Measurements from ENCODE around the gene KLF2.

KLF2 gene

DNA sequence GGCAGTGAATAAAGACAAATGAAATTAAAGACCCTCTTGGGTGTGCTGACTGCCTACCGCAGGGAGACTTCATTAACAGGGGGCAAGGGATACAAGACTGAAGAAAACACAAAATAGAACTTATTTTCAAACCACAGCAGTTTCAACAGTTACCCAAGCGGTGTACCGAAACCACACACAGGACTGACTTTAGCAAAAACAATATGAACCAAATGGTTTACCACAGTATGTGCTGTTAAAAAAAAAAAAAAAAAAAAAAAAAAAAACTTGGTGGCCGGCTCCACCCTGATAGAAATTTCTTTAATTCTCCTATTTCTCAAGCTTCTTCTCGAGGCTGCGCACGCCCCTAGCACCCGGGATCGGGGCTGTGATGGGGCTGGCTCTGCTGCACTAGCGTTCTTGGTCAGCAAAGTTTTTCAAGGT is 42.6 kb downstream of the KLF2 start:
- CTCF ChIA-PET = interaction anchor here (0.6 to 1.6 kb wide), 4 partner anchors 25 to 120 kb away, joined by 3 to 6 read pairs (median 3); no protein-coding TSS in a partner anchor
- peaks cover 17% of the 10 kb centered on the region for H3K27me3 Mint-ChIP-seq
- no peak overlapping the region for H3K4me3 Mint-ChIP-seq
- peaks cover 22% of the 10 kb centered on the region for H3K36me3 Mint-ChIP-seq
- H3K9me3 Mint-ChIP-seq = no peaks in the 10 kb centered on the region
- no peak overlapping the region for H3K27ac Mint-ChIP-seq
- H3K4me1 Mint-ChIP-seq = peaks cover 47% of the 10 kb centered on the region
- DNase-seq = peak; percentile 84

DNA sequence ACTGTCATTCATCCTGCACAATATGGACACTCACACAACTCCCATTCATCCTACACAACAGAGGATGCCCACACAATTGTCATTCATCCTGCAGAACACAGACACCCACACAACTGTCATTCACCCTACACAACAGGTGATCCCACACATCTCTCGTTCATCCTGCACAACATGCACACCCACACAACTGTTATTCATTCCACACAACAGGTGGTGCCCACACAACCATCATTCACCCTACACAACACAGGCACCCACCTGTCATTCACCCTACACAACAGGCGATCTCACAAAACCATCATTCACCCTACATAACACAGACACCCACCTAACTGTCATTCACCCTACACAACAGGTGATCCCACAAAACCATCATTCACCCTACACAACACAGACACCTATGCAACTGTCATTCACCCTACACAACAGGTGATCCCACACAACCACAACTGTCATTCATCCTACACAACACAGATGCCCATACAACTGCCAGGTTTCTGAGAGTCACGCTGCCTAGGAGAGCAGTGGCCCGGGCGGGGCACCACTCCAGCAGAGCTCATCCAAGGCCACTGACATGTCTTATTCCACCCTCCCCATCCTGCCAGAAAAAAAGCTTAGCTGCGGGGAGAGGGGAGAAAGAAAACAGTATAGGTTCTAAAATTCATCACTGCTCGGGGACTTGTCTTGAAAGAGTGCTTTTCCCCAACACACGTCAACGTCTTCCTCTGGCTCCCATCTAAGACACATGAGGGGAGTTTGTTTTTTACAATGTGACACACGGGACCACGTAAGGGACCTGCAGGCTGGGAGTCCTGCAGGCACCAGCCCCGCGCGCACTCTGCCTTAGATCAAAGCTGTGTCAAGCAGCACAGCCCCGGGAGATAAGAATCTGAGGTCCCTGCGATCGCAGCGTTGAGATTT is 44.0 kb downstream of the KLF2 start:
- no peaks in the 10 kb centered on the region for H3K9me3 Mint-ChIP-seq
- CTCF ChIA-PET = interaction anchor here (0.6 to 1.6 kb wide), 3 partner anchors 39 to 41 kb away, joined by 3 to 6 read pairs (median 4); no protein-coding TSS in a partner anchor
- H3K4me3 Mint-ChIP-seq = no peak overlapping the region
- DNase-seq = peak; percentile 90
- H3K4me1 Mint-ChIP-seq = peaks cover 35% of the 10 kb centered on the region
- H3K27ac Mint-ChIP-seq = no peak overlapping the region
- peaks cover 17% of the 10 kb centered on the region for H3K36me3 Mint-ChIP-seq
- H3K27me3 Mint-ChIP-seq = peaks cover 6% of the 10 kb centered on the region

DNA sequence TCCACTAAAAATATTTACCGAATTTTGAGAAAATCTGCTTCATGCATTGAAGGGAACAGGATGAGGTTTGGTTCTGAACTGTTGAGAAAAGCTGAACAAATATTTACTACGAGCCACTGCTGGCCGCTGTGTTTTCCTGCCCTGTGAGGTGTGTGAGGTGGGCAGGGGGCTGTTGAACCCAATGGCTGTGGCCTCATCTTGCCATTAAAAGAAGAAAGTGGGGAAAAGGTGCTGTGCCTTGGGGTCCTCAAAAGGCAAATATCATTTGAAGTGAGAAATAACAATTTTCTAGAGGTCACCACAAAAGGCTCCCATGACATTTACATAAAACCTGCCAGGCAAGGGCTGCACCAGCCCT is 44.7 kb downstream of the KLF2 start:
- peaks cover 2% of the 10 kb centered on the region for H3K27me3 Mint-ChIP-seq

DNA sequence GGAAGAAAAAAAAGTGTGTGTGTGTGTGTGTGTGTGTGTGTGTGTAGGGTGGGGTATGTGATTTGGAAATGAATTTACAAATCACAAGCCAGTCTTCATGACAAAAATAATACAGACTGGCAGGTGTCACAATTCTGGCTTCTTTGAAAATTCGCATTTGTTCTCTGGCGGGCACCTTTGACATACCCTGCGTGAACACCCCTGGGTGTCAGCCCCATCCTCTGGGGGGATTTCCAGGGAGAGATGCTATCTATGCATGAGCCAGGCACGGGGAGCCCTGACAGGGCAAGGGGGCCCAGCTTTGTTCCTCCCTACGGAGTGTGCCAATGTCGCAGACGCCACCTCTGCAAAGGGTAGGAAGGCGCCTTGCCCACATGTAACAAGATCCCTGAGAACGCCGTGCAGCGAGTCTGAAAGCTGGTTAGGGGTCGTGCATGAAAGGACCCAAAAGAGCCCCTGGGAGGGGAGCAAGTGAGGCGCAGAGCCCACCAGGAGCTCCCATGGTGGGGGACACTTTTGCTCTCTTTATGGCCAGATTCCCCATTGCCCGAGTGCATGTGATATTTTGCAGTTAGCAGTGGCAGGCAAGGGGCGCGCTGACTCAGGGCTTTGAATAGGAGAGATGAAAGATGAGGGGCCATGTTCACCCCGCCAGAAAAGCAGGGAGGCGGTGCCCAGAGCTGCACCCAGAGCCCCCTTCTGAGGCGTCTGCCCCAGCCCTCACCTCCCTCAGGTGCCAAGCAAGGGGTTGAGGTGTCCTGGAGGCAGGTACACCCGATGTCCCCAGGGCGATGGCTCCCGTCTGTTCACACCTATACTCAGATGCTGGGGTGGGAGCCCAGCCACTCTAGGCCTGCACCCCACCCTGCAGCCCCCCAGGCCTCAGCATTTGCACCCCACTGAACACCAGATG is 45.3 kb downstream of the KLF2 start:
- Mint-ChIP-seq H3K4me3 (no peak overlapping the region), H3K27me3 (no peaks in the 10 kb centered on the region), H3K4me1 (peaks cover 24% of the 10 kb centered on the region), H3K36me3 (peaks cover 27% of the 10 kb centered on the region), H3K9me3 (no peaks in the 10 kb centered on the region), H3K27ac (no peak overlapping the region)
- peak; percentile 72 for DNase-seq
- CTCF ChIA-PET = interaction anchor here (0.7 to 1.6 kb wide), 3 partner anchors 13 to 42 kb away, joined by 3 to 6 read pairs (median 3); no protein-coding TSS in a partner anchor

More for the DNA sequence above, 44.7 kb downstream of the KLF2 start:
- CTCF ChIA-PET = interaction anchor here (0.7 to 1.6 kb wide), 2 partner anchors 39 to 41 kb away, joined by 3 to 6 read pairs; no protein-coding TSS in a partner anchor
- H3K36me3 Mint-ChIP-seq = peaks cover 21% of the 10 kb centered on the region
- H3K4me3 Mint-ChIP-seq = no peak overlapping the region
- no peak overlapping the region for H3K27ac Mint-ChIP-seq
- DNase-seq = no peak
- H3K4me1 Mint-ChIP-seq = peaks cover 29% of the 10 kb centered on the region
- H3K9me3 Mint-ChIP-seq = no peaks in the 10 kb centered on the region

DNA sequence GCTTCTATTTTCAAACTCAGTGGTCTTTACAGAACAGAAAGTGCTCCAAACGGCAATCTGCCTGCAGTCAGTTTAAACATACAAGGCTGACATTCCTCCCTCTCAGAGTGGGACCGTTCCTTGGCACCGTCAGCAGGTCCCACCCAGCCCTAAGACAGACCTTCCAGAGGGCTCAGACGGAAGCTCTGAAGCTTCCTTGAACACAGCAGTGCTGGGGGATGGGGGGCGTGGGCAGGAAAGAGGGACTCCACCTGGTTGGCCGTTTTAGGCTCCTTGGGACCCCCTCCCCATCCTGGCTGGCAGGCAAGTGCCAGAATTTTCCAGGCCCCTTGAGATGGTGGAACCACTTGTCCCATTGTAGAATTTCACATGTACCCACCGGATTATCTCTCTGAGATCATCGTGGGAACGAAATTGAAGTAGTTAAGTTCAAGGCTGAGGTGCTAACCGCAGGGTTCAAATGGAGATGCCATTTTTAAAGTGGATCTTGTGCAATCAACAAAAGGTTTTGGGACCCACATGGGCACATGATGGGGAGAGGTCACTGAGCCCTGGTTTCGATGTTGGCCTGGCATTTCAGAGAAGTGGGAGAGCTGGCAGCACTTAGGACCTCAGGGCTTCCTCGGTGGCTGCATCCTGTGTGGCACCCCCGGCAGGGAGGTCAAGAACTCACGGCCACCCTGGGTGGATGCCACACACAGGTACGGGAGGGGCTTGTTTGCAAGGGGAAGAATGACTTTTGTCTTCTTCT is 46.2 kb downstream of the KLF2 start:
- Mint-ChIP-seq H3K4me1 (peaks cover 15% of the 10 kb centered on the region), H3K27ac (no peak overlapping the region), H3K9me3 (no peaks in the 10 kb centered on the region), H3K27me3 (no peaks in the 10 kb centered on the region), H3K36me3 (peaks cover 36% of the 10 kb centered on the region), H3K4me3 (no peak overlapping the region)
- CTCF ChIA-PET = interaction anchor here (0.7 to 4.4 kb wide), 6 partner anchors 11 to 125 kb away, joined by 3 to 37 read pairs (median 7); no protein-coding TSS in a partner anchor
- peak; percentile 61 for DNase-seq

DNA sequence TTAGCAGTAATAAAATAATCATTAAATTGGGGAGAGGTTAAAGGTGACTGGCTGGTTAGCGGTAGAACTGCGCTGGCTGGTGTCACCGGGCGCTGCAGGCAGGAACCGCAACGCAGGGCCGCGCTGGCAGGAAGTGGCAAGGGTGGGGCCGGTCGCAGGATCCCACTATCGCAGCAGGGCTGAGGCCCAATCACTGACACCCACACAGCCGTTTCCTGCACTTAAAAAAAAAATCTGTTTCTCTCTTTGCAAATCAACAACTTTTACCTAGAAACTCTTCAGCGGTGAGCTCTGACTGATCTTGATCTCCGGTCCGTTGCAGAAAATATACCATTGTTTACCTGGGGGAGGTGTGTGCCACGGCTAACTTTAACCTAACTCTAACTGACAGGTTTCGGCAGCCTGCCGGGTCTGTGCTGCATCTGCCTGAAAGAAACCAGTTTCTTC is 46.9 kb downstream of the KLF2 start:
- H3K9me3 Mint-ChIP-seq = no peaks in the 10 kb centered on the region
- CTCF ChIA-PET = interaction anchor here (0.7 to 4.4 kb wide), 5 partner anchors 11 to 126 kb away, joined by 3 to 37 read pairs (median 8); no protein-coding TSS in a partner anchor
- no peak overlapping the region for H3K27ac Mint-ChIP-seq
- peaks cover 41% of the 10 kb centered on the region for H3K36me3 Mint-ChIP-seq
- DNase-seq = peak; percentile 95
- H3K27me3 Mint-ChIP-seq = no peaks in the 10 kb centered on the region
- no peak overlapping the region for H3K4me3 Mint-ChIP-seq
- H3K4me1 Mint-ChIP-seq = peaks cover 7% of the 10 kb centered on the region

DNA sequence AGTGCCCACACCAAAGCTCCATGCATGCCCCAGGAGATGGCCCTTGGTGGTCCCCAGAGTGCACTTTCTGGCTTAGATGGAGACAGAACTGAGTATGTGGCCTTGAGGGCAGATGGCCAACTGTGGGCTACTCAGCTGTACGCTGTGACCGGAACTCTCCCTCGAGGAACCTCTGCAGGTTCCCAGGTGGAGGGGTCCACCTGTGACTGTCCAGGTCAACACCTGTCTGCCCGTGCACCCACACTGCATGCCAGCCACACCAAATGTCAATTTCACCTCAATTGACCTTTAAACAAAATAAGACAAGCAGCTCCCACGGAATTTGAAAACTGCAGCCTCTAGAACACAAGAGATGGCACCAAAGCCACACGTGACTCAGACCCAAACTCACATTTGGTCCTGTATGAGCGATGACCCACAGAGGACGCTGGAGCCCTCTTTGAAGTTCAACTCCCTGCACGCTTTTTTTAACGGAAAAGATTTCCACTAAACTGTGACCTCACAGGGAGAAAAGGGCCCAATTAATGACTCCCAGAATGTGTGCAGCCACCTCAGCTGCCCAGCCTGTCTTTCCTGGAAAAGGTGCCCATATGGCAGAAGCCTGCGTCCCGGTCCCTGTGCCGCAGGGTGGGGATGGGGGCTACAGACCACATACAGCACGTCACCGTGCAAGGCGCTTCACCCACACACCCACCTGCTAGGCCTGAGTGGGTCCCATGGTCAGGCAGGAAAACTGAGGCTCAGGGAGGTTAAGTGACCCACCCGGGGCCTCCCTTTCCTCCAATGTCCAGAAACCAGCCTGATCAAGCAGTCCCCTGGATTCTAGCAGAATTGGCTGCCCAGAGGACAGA is 47.7 kb downstream of the KLF2 start:
- no peak overlapping the region for H3K4me3 Mint-ChIP-seq
- H3K27me3 Mint-ChIP-seq = no peaks in the 10 kb centered on the region
- no peak overlapping the region for H3K27ac Mint-ChIP-seq
- DNase-seq = peak; percentile 38
- CTCF ChIA-PET = interaction anchor here (1.2 to 4.4 kb wide), 4 partner anchors 10 to 126 kb away, joined by 3 to 37 read pairs (median 9); no protein-coding TSS in a partner anchor
- H3K4me1 Mint-ChIP-seq = no peaks in the 10 kb centered on the region
- H3K9me3 Mint-ChIP-seq = no peaks in the 10 kb centered on the region
- H3K36me3 Mint-ChIP-seq = peaks cover 45% of the 10 kb centered on the region

DNA sequence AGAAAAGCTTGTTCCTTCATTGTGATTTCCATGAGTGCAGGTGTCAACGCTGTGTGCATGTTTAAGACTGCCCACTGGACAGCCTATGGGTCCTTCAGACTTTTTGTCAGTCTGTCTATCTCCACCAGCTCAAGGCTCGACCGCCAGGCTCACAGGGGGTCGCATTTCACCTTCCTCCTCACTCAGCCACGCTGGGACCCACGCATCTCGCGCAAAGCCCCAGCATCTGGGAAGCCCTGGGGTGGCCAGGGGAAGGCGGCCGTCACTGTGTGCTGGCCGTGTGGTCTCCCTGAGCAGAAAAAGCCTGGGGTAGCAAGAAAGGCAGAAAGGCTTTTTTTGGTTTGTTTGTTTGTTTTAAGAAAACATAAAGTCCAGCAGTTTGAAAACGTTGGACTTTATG is 48.5 kb downstream of the KLF2 start:
- Mint-ChIP-seq H3K9me3 (no peaks in the 10 kb centered on the region), H3K27ac (no peak overlapping the region), H3K27me3 (no peaks in the 10 kb centered on the region), H3K36me3 (peaks cover 53% of the 10 kb centered on the region), H3K4me1 (no peaks in the 10 kb centered on the region), H3K4me3 (no peak overlapping the region)
- DNase-seq = peak; percentile 19
- CTCF ChIA-PET = interaction anchor here (2.2 to 4.4 kb wide), 3 partner anchors 9 to 45 kb away, joined by 6 to 37 read pairs (median 8); no protein-coding TSS in a partner anchor

DNA sequence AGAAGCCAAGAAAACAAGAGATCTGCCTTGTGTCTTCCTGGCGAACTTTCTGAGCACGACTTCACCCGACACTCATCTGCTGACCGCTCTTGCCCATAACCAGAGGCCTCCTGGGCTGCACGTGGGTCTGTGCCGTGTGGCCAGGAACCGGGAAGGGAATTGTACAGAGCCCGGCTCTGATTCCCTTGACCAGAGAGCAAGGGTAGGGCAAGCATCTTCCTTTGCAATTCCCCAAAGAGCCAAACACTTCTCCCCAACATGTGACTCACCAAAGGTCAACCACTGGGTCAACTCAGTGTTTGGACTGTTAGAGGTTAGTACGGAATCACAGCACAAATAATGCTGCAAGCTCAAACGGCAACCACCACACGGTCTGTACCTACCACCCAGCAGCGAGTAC is 48.9 kb downstream of the KLF2 start:
- CTCF ChIA-PET = interaction anchor here (2.2 to 4.4 kb wide), 2 partner anchors 9 to 45 kb away, joined by 6 to 37 read pairs; no protein-coding TSS in a partner anchor
- Mint-ChIP-seq H3K4me3 (peak overlapping the region; percentile 58), H3K27me3 (no peaks in the 10 kb centered on the region), H3K4me1 (no peaks in the 10 kb centered on the region), H3K36me3 (peaks cover 56% of the 10 kb centered on the region), H3K9me3 (no peaks in the 10 kb centered on the region), H3K27ac (no peak overlapping the region)
- DNase-seq = peak; percentile 13

DNA sequence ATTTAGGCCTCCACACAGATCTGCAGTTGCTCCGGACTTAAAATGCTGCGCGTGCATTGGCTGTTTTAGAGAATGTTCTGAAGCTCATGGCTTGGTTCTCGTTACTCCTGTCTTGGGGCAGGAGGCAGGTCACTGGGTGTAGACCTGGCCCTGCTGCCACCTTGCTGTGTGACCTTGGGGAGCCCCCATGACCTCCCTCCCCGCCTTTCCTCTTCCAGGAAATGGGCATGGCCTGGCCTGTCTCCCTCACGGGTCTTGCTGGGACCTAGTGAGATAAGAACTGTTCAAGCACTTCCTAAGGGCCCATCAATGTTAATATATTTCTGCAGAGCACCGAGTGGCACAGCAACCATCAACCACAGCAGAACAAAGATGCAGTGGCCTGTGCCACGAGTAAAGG is 49.4 kb downstream of the KLF2 start:
- H3K27ac Mint-ChIP-seq = no peak overlapping the region
- H3K36me3 Mint-ChIP-seq = peaks cover 60% of the 10 kb centered on the region
- CTCF ChIA-PET = interaction anchor here (0.7 to 4.4 kb wide), 4 partner anchors 8 to 46 kb away, joined by 3 to 37 read pairs (median 4); no protein-coding TSS in a partner anchor
- H3K4me1 Mint-ChIP-seq = no peaks in the 10 kb centered on the region
- peak overlapping the region; percentile 58 for H3K4me3 Mint-ChIP-seq
- peak; percentile 40 for DNase-seq
- H3K9me3 Mint-ChIP-seq = no peaks in the 10 kb centered on the region
- no peaks in the 10 kb centered on the region for H3K27me3 Mint-ChIP-seq

DNA sequence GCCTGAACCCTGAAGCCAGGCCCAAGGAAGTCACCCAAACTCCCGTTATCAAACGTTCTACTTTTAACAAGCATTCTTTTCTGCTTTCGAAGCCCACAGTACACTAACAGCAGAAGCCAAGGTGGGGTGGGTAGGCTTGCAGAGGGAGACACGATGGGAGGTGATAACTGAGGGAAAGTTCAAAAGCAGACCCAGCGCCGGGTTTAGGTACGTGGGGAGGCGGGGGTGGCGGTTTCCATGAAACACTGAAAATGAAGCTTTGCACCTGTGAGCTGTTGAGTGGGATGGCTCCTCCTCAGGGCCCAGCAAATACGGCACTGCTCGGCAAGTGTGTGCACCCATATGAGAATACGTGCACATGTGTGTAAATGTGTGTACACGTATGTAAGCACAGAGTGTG is 49.8 kb downstream of the KLF2 start:
- H3K9me3 Mint-ChIP-seq = no peaks in the 10 kb centered on the region
- H3K27me3 Mint-ChIP-seq = no peaks in the 10 kb centered on the region
- H3K4me1 Mint-ChIP-seq = peaks cover under 1% of the 10 kb centered on the region
- CTCF ChIA-PET = interaction anchor here (0.7 to 4.4 kb wide), 4 partner anchors 8 to 46 kb away, joined by 3 to 37 read pairs (median 4); no protein-coding TSS in a partner anchor
- H3K36me3 Mint-ChIP-seq = peaks cover 63% of the 10 kb centered on the region
- DNase-seq = peak; percentile 64
- H3K4me3 Mint-ChIP-seq = peak overlapping the region; percentile 58
- H3K27ac Mint-ChIP-seq = no peak overlapping the region

DNA sequence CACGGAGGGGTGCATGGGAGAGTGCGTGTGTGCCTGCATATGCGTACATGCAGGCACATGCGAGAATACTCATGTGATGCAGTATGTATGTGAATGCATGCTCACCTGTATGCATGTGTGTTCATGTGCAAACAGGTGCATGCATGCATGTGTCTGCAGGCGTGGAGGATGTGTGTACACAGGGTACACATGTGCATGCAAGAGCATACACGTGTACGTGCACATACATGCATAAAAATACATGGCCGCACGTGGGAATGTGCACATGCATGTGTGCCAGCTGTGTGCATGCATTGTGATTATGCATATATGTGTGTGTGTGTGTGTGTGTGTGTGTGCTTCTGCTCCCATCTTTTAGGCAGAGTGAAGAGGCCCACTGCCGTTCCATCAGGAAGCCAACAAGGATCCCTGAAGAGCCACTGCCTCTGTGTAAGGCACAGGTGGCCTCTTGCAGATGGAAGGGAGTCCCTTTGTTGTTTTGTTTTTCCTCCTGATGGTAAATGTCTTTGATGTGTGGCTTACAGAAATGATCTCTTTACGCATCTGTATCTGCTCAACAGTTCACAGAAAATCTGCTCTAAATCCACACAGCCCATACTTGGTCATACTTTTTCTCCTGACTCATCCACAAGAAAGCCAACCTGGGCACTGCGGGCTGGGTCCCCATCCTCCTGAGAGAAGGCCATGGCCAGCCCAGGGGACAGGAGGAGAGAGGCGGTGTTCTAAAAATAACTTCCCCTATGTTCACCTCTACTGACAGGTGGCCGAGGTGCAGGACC is 50.7 kb downstream of the KLF2 start:
- peaks cover 64% of the 10 kb centered on the region for H3K36me3 Mint-ChIP-seq
- CTCF ChIA-PET = interaction anchor here (1.0 to 4.4 kb wide), 10 partner anchors 7 to 128 kb away, joined by 3 to 37 read pairs (median 8); no protein-coding TSS in a partner anchor
- no peaks in the 10 kb centered on the region for H3K9me3 Mint-ChIP-seq
- peak; percentile 25 for DNase-seq
- H3K27ac Mint-ChIP-seq = no peak overlapping the region
- H3K4me1 Mint-ChIP-seq = peaks cover 6% of the 10 kb centered on the region
- peak overlapping the region; percentile 58 for H3K4me3 Mint-ChIP-seq
- H3K27me3 Mint-ChIP-seq = no peaks in the 10 kb centered on the region

Data from activated naive CD4-positive, alpha-beta T cell treated with anti-CD3 and anti-CD28 coated beads, Interleukin-2, amount 10 ng/mL, durations not matched to agents 7 days and 5 days (primary cell).